Measurements from ENCODE around the gene TMEM243.
"Not testable (repeated sequence)": the region's sequence is repeated elsewhere in the genome, so short reads cannot be mapped to it uniquely, and the experiment has no call there.

The TMEM243 gene

GRCh38 chr7:87245671-87246070 is 26.1 kb upstream of the TMEM243 start:
- H2AK5ac ChIP-seq (ENCODE audit: low read length); H3K79me2 ChIP-seq (ENCODE audit: control insufficient read depth, insufficient read depth, low read length, poor library complexity); H3K27me3 ChIP-seq (ENCODE audit: insufficient read depth, low read length); H4K91ac ChIP-seq (ENCODE audit: low read depth, low read length); H3K14ac ChIP-seq (ENCODE audit: low read length); H2BK120ac ChIP-seq (ENCODE audit: insufficient read depth, low read length, poor library complexity); H2BK5ac ChIP-seq (ENCODE audit: low read depth, low read length, poor library complexity); DNase-seq; H3K23ac ChIP-seq (ENCODE audit: low read length); H3K79me1 ChIP-seq (ENCODE audit: low read length); H3K27ac ChIP-seq (ENCODE audit: low read depth, low read length); H3K4ac ChIP-seq (ENCODE audit: low read depth, low read length); H2BK12ac ChIP-seq (ENCODE audit: low read length); H3K9me3 ChIP-seq (ENCODE audit: insufficient read depth, low read depth, low read length); H3K9ac ChIP-seq (ENCODE audit: low read length); H3K4me2 ChIP-seq (ENCODE audit: low read length); H3K18ac ChIP-seq (ENCODE audit: low read length); H3K36me3 ChIP-seq (ENCODE audit: control insufficient read depth in 1 of 2, insufficient read depth in 2 of 2, low read length in 2 of 2); H4K12ac ChIP-seq (ENCODE audit: low read depth, low read length); H3K4me1 ChIP-seq (ENCODE audit: control insufficient read depth in 1 of 2, insufficient read depth in 2 of 2, low read length in 2 of 2); H2AFZ ChIP-seq (ENCODE audit: insufficient read depth, low read length, poor library complexity); H4K8ac ChIP-seq (ENCODE audit: low read depth, low read length); H3K4me3 ChIP-seq (ENCODE audit: low read depth, low read length): not testable (repeated sequence)
- WGBS (ENCODE audit: extremely low coverage, insufficient coverage, insufficient read length) = no CpG with 5 or more reads among the region's 5 CpGs

- not testable (repeated sequence) for H3K27me3 ChIP-seq (ENCODE audit: insufficient read depth, low read length); H3K79me1 ChIP-seq (ENCODE audit: low read length); H2AK5ac ChIP-seq (ENCODE audit: low read length); H3K9me3 ChIP-seq (ENCODE audit: insufficient read depth, low read depth, low read length); H3K14ac ChIP-seq (ENCODE audit: low read length); H3K36me3 ChIP-seq (ENCODE audit: control insufficient read depth in 1 of 2, insufficient read depth in 2 of 2, low read length in 2 of 2); H2BK12ac ChIP-seq (ENCODE audit: low read length); H4K8ac ChIP-seq (ENCODE audit: low read depth, low read length); H3K4ac ChIP-seq (ENCODE audit: low read depth, low read length); H2BK5ac ChIP-seq (ENCODE audit: low read depth, low read length, poor library complexity); H3K23ac ChIP-seq (ENCODE audit: low read length); DNase-seq; H4K91ac ChIP-seq (ENCODE audit: low read depth, low read length); H3K18ac ChIP-seq (ENCODE audit: low read length); H3K4me2 ChIP-seq (ENCODE audit: low read length); H2BK120ac ChIP-seq (ENCODE audit: insufficient read depth, low read length, poor library complexity); H4K12ac ChIP-seq (ENCODE audit: low read depth, low read length); H2AFZ ChIP-seq (ENCODE audit: insufficient read depth, low read length, poor library complexity); H3K27ac ChIP-seq (ENCODE audit: low read depth, low read length); H3K79me2 ChIP-seq (ENCODE audit: control insufficient read depth, insufficient read depth, low read length, poor library complexity); H3K9ac ChIP-seq (ENCODE audit: low read length); H3K4me1 ChIP-seq (ENCODE audit: control insufficient read depth in 1 of 2, insufficient read depth in 2 of 2, low read length in 2 of 2); H3K4me3 ChIP-seq (ENCODE audit: low read depth, low read length)
- WGBS (ENCODE audit: extremely low coverage, insufficient coverage, insufficient read length) = no CpG with 5 or more reads among the region's 11 CpGs
These were observed 19.0 kb upstream of the TMEM243 start for GRCh38 chr7:87238464-87239051.

- Histone ChIP-seq H4K91ac (ENCODE audit: low read depth, low read length) (no peak overlapping the region), H2AK5ac (ENCODE audit: low read length) (no peak overlapping the region), H3K23ac (ENCODE audit: low read length) (no peak overlapping the region), H3K4me2 (ENCODE audit: low read length) (no peak overlapping the region), H3K14ac (ENCODE audit: low read length) (no peak overlapping the region), H3K9me3 (ENCODE audit: insufficient read depth, low read depth, low read length) (peaks cover 2% of the 10 kb centered on the region), H2BK12ac (ENCODE audit: low read length) (no peak overlapping the region), H3K4me3 (ENCODE audit: low read depth, low read length) (no peak overlapping the region), H3K9ac (ENCODE audit: low read length) (no peak overlapping the region), H2AFZ (ENCODE audit: insufficient read depth, low read length, poor library complexity) (no peak overlapping the region), H4K12ac (ENCODE audit: low read depth, low read length) (no peak overlapping the region), H3K4ac (ENCODE audit: low read depth, low read length) (no peak overlapping the region), H3K79me2 (ENCODE audit: control insufficient read depth, insufficient read depth, low read length, poor library complexity) (no peaks in the 10 kb centered on the region), H4K8ac (ENCODE audit: low read depth, low read length) (no peak overlapping the region), H3K18ac (ENCODE audit: low read length) (no peak overlapping the region), H3K27me3 (ENCODE audit: insufficient read depth, low read length) (no peaks in the 10 kb centered on the region), H2BK5ac (ENCODE audit: low read depth, low read length, poor library complexity) (no peak overlapping the region), H3K4me1 (ENCODE audit: control insufficient read depth in 1 of 2, insufficient read depth in 2 of 2, low read length in 2 of 2) (no peaks in the 10 kb centered on the region), H2BK120ac (ENCODE audit: insufficient read depth, low read length, poor library complexity) (no peak overlapping the region), H3K27ac (ENCODE audit: low read depth, low read length) (no peak overlapping the region), H3K79me1 (ENCODE audit: low read length) (no peaks in the 10 kb centered on the region), H3K36me3 (ENCODE audit: control insufficient read depth in 1 of 2, insufficient read depth in 2 of 2, low read length in 2 of 2) (no peaks in the 10 kb centered on the region)
- peak in 1 of 2 donors; percentile 60 for DNase-seq
These were observed 15.4 kb upstream of the TMEM243 start for GRCh38 chr7:87234949-87235348.

GRCh38 chr7:87231711-87232110 is 12.2 kb upstream of the TMEM243 start:
- no peaks in the 10 kb centered on the region for H3K4me1 ChIP-seq (ENCODE audit: control insufficient read depth in 1 of 2, insufficient read depth in 2 of 2, low read length in 2 of 2)
- no peak overlapping the region for H3K4me3 ChIP-seq (ENCODE audit: low read depth, low read length)
- no peak overlapping the region for H2BK12ac ChIP-seq (ENCODE audit: low read length)
- no peak overlapping the region for H3K4me2 ChIP-seq (ENCODE audit: low read length)
- H3K79me2 ChIP-seq (ENCODE audit: control insufficient read depth, insufficient read depth, low read length, poor library complexity) = no peaks in the 10 kb centered on the region
- no peaks in the 10 kb centered on the region for H3K36me3 ChIP-seq (ENCODE audit: control insufficient read depth in 1 of 2, insufficient read depth in 2 of 2, low read length in 2 of 2)
- H2BK120ac ChIP-seq (ENCODE audit: insufficient read depth, low read length, poor library complexity) = no peak overlapping the region
- no peak for DNase-seq
- H2BK5ac ChIP-seq (ENCODE audit: low read depth, low read length, poor library complexity) = no peak overlapping the region
- H2AK5ac ChIP-seq (ENCODE audit: low read length) = no peak overlapping the region
- no peak overlapping the region for H2AFZ ChIP-seq (ENCODE audit: insufficient read depth, low read length, poor library complexity)
- peaks cover 2% of the 10 kb centered on the region for H3K9me3 ChIP-seq (ENCODE audit: insufficient read depth, low read depth, low read length)
- H3K79me1 ChIP-seq (ENCODE audit: low read length) = no peaks in the 10 kb centered on the region
- H3K27ac ChIP-seq (ENCODE audit: low read depth, low read length) = no peak overlapping the region
- no peak overlapping the region for H3K9ac ChIP-seq (ENCODE audit: low read length)
- no peak overlapping the region for H3K14ac ChIP-seq (ENCODE audit: low read length)
- no peak overlapping the region for H4K12ac ChIP-seq (ENCODE audit: low read depth, low read length)
- H4K8ac ChIP-seq (ENCODE audit: low read depth, low read length) = no peak overlapping the region
- H3K4ac ChIP-seq (ENCODE audit: low read depth, low read length) = no peak overlapping the region
- H3K18ac ChIP-seq (ENCODE audit: low read length) = no peak overlapping the region
- no peak overlapping the region for H3K23ac ChIP-seq (ENCODE audit: low read length)
- H4K91ac ChIP-seq (ENCODE audit: low read depth, low read length) = no peak overlapping the region
- H3K27me3 ChIP-seq (ENCODE audit: insufficient read depth, low read length) = no peaks in the 10 kb centered on the region

Data from trophoblast cell (in vitro differentiated cells and primary cell).